ENCODE measurements around the gene PLA2R1. TPM values are rescaled to one million over a fixed set of nuclear protein-coding genes. Genes with fewer than 3 reads are reported as not detected.

Gene PLA2R1
- 1 to 10 TPM; 3.2 to 6.7 TPM for total RNA-seq

DNA sequence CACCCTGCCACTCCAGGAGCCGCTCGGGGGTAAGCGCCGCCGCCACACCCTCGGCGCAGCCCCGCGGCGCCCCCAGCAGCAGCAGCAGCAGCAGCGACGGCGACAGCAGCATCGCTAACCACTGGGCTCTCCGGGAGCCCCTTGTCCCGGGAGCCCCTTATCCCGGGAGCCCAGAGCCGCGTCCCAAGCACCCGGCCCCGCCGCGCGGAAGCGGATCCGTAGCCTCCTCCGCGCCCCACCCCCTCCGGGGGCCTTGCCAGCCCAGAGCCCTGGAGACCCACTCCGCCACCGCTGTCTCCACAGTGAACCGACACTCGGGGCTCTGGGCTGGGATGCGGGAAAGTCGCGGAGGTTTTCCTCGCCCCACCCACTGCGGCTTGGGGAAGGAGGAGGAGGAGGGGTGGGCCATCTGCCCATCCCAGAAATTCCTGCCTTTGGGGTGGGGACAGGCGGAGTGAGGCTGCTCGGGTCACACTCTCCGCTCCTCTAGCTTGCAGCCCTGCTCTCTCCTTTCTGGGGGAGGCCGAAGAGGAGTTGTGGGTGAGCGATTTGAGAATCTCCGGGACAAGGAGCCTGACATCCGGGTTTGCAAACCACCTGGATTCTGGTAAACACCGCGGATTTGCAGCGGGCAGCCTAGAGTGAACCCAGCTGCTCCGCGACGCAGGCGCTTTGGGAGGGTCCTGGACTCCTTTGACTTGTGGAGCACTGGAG, at the start of gene PLA2R1:
Gene PLA2R1, minus strand, starts transcription at position 324 of the 714 bp plus-strand sequence. Its CDS starts 212 bp downstream, at position 112.
- Histone ChIP-seq H3K9ac (ENCODE audit: low read depth in 2 of 2, low read length in 2 of 2) (peak within 1 kb of the TSS; percentile 58 to 85), H3K27me3 (no peaks in the 10 kb centered on the region), H3K36me3 (no peaks in the 10 kb centered on the region), H3K9me3 (no peaks in the 10 kb centered on the region), H3K27ac (peak within 1 kb of the TSS; percentile 9), H3K4me1 (peaks cover 7% of the 10 kb centered on the region), H3K4me3 (peak within 1 kb of the TSS; percentile 71)
- intact Hi-C loops (cut with DNase I), result no loop called here
- TF ChIP-seq, protein P1, sequence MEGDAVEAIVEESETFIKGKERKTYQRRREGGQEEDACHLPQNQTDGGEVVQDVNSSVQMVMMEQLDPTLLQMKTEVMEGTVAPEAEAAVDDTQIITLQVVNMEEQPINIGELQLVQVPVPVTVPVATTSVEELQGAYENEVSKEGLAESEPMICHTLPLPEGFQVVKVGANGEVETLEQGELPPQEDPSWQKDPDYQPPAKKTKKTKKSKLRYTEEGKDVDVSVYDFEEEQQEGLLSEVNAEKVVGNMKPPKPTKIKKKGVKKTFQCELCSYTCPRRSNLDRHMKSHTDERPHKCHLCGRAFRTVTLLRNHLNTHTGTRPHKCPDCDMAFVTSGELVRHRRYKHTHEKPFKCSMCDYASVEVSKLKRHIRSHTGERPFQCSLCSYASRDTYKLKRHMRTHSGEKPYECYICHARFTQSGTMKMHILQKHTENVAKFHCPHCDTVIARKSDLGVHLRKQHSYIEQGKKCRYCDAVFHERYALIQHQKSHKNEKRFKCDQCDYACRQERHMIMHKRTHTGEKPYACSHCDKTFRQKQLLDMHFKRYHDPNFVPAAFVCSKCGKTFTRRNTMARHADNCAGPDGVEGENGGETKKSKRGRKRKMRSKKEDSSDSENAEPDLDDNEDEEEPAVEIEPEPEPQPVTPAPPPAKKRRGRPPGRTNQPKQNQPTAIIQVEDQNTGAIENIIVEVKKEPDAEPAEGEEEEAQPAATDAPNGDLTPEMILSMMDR (IDR thresholded peaks at IDR 0.05), result no peak
- peak; percentile 79 for DNase-seq

DNA sequence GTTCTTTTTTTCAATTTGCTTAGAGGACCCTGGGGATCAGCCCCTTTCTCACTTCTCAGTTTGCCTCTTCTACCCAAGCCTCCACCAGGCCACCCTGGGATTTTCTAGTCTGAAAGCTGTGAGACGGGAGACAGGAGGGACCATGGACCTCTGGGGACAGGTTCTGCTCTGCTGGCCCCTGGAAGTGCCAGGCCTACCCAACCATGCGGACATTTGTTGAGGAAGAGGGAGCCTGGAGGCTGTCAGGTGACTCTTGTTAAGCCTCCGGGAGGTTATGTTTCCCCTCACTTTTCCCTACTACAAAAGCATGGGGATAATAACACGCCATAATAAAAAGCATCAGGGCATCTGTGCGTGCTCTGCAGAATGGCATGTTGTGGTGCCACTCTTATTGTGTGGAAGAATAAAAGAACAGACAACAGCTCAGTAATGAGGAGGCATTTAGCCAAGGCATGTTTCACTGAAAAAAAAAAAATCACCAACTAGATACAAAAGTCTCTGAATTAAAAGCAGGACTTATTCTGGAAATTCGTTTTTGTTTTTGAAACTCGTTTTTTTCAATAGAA, 48.3 kb upstream of the PLA2R1 start:
- intact Hi-C loops (cut with DNase I), result no loop called here

DNA sequence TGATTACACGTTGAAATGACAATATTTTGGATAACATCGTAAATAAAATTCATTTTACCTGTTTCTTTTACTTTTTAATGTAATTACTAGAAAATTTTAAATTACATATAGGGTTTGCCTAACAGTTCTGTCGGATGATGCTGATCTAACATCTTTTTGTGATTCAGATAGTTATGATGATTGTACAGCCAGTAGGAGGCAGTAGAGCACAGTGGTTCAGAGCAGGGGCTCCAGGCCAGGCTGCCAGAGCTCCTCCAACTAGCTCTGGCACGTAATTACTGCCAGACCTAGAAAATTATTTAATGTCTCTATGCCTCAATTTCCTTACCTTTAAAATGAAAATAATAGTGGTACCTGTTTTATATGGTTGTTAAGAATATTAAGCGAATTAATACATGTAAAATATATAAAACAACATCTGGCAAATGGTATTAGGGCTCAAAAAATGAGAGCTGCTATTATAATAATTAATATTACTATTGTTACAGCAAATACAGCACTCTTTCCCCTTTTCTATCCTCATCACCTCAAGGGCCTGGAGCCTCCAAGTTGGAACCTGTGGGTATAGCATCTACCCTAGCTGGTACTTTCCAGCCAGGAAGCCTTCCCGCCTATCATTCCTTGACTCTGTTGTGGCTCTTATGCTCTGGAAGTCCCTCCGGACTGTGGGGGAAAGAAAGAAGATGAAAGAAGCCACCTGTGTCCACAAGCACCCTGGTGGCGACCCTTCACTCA, 47.7 kb upstream of the PLA2R1 start:
- H3K9ac ChIP-seq (ENCODE audit: low read depth in 2 of 2, low read length in 2 of 2), result no peak overlapping the region
- no peak overlapping the region for H3K4me3 ChIP-seq
- H3K9me3 ChIP-seq, result no peaks in the 10 kb centered on the region
- no peaks in the 10 kb centered on the region for H3K36me3 ChIP-seq
- H3K4me1 ChIP-seq, result no peaks in the 10 kb centered on the region
- intact Hi-C loops (cut with DNase I), result loop anchor here (5.0 kb wide), 2 partner anchors 102 to 882 kb away; no protein-coding TSS in a partner anchor
- TF ChIP-seq, protein P1 (IDR thresholded peaks at IDR 0.05), result peak; percentile 70
- peak; percentile 75 for DNase-seq
- no peaks in the 10 kb centered on the region for H3K27me3 ChIP-seq
- no peak overlapping the region for H3K27ac ChIP-seq

More for the DNA sequence above, 48.3 kb upstream of the PLA2R1 start:
- DNase-seq, result no peak
- no peaks in the 10 kb centered on the region for H3K36me3 ChIP-seq
- no peaks in the 10 kb centered on the region for H3K9me3 ChIP-seq
- H3K4me3 ChIP-seq, result no peak overlapping the region
- H3K4me1 ChIP-seq, result no peaks in the 10 kb centered on the region
- no peaks in the 10 kb centered on the region for H3K27me3 ChIP-seq
- no peak overlapping the region for H3K27ac ChIP-seq
- H3K9ac ChIP-seq (ENCODE audit: low read depth in 2 of 2, low read length in 2 of 2), result no peak overlapping the region
- TF ChIP-seq, protein P1 (IDR thresholded peaks at IDR 0.05), result no peak

DNA sequence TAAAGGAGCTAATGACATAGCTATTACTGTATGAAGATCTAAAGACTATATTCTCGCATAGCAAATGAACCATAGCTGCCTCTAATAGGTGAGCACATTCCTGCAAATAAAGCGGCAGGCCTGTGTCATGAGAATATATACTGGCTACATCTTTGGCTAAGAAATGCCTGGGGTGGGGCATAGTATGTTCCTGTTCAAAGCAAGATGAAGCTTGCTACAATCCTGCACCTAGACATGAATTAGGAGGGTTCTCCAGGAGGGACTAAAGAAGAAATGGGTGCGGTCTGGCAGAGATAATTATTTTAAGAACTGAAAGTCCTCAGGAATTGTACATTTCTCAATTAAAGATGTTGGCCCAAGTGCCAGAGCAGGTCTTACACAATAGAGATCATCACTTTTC, 46.8 kb upstream of the PLA2R1 start:
- H3K9ac ChIP-seq (ENCODE audit: low read depth in 2 of 2, low read length in 2 of 2), result no peak overlapping the region
- DNase-seq, result no peak
- H3K27me3 ChIP-seq, result no peaks in the 10 kb centered on the region
- no peaks in the 10 kb centered on the region for H3K9me3 ChIP-seq
- no peak overlapping the region for H3K4me3 ChIP-seq
- TF ChIP-seq, protein P1 (IDR thresholded peaks at IDR 0.05), result no peak
- no peaks in the 10 kb centered on the region for H3K4me1 ChIP-seq
- no peak overlapping the region for H3K27ac ChIP-seq
- no peaks in the 10 kb centered on the region for H3K36me3 ChIP-seq
- intact Hi-C loops (cut with DNase I), result loop anchor here (5.0 kb wide), 2 partner anchors 103 to 883 kb away; no protein-coding TSS in a partner anchor

DNA sequence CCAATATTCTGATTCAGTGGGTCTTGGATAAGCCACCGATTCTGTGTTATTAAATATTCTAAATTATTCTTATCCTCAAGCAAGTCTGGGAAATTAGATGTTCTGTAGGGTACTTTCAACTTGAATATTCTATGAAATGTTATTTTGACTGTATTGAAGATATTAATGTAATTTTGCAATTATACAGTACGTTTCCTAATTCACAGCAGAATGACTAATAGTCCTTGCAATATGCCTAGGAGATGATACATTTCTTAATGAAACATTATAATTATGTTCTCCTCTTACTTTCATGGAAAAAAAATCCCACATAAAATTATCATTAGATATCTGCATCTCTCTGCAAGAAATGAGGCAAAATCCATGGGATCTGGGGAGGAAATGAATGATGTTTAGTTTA, 46.2 kb upstream of the PLA2R1 start:
- Histone ChIP-seq H3K4me3 (no peak overlapping the region), H3K9me3 (no peaks in the 10 kb centered on the region), H3K27ac (no peak overlapping the region), H3K27me3 (no peaks in the 10 kb centered on the region), H3K4me1 (no peaks in the 10 kb centered on the region), H3K9ac (ENCODE audit: low read depth in 2 of 2, low read length in 2 of 2) (no peak overlapping the region), H3K36me3 (no peaks in the 10 kb centered on the region)
- TF ChIP-seq, protein P1 (IDR thresholded peaks at IDR 0.05), result no peak
- DNase-seq, result no peak
- intact Hi-C loops (cut with DNase I), result loop anchor here (5.0 kb wide), 2 partner anchors 104 to 884 kb away; no protein-coding TSS in a partner anchor

All from colonic mucosa (tissue), 4 donors.